DND-41 (cell line): ENCODE data around the gene NR1D1.

Experiments used
- ATAC-seq: fragments of 200-7000 bp; cut with Tn5 transposase; 3 replicates; pipeline ENCODE4 v1.9.1; 2021; ENCODE audit warnings: low read depth; ENCODE audit not compliant: insufficient read depth
- DNase-seq: peaks from one replicate; pipeline ENCODE4 v3.0.0-alpha.2; 2020
- H2AFZ ChIP-seq: 2 replicates; pipeline ENCODE4 v1.6.0; 2012; ENCODE audit warnings: low read depth, low read length
- H3K27ac ChIP-seq: 2 replicates; pipeline ENCODE4 v1.5.1; 2012; ENCODE audit warnings: low read length, inconsistent platforms
- H3K27me3 ChIP-seq: fragments of 200-600 bp; sonication (generic); 2 replicates; pipeline ENCODE4 v1.6.0; 2012; ENCODE audit warnings: low read length, mild to moderate bottlenecking, inconsistent platforms; ENCODE audit not compliant: insufficient read depth, poor library complexity
- H3K36me3 ChIP-seq: 2 replicates; pipeline ENCODE4 v1.5.1; 2012; ENCODE audit warnings: low read length, inconsistent platforms; ENCODE audit not compliant: insufficient read depth
- H3K4me1 ChIP-seq: 2 replicates; pipeline ENCODE4 v1.5.1; 2012; ENCODE audit warnings: mild to moderate bottlenecking, low read length; ENCODE audit not compliant: insufficient read depth
- H3K4me2 ChIP-seq: 2 replicates; pipeline ENCODE4 v1.6.0; 2012; ENCODE audit warnings: mild to moderate bottlenecking, moderate library complexity, low read length, inconsistent platforms; ENCODE audit not compliant: insufficient read depth
- H3K4me3 ChIP-seq, 2 experiments: fragments of 200-600 bp in 1 of 2; shearing (Covaris generic) in 1 of 2; 2 replicates each; pipeline ENCODE4 v1.5.1; 2012 to 2016; ENCODE audit warnings: inconsistent platforms in 2 of 2, low read length in 2 of 2, mild to moderate bottlenecking in 2 of 2, low read depth in 1 of 2, moderate library complexity in 1 of 2
- H3K79me2 ChIP-seq: 2 replicates; pipeline ENCODE4 v1.6.0; 2012; ENCODE audit warnings: low read length, inconsistent platforms; ENCODE audit not compliant: insufficient read depth
- H3K9ac ChIP-seq: 2 replicates; pipeline ENCODE4 v1.6.0; 2012; ENCODE audit warnings: low read depth, mild to moderate bottlenecking, inconsistent platforms, low read length, moderate library complexity
- H3K9me3 ChIP-seq: 2 replicates; pipeline ENCODE4 v1.5.1; 2012; ENCODE audit warnings: low read length, moderate library complexity, mild to moderate bottlenecking, inconsistent platforms; ENCODE audit not compliant: insufficient read depth, severe bottlenecking
- H4K20me1 ChIP-seq: 2 replicates; pipeline ENCODE4 v1.6.0; 2012; ENCODE audit warnings: low read length; ENCODE audit not compliant: insufficient read depth
- EZH2 ChIP-seq: IDR thresholded peaks from 3 replicates; pipeline ENCODE4 v1.6.1; 2012; ENCODE audit warnings: borderline replicate concordance, low read depth, mild to moderate bottlenecking, moderate library complexity, low read length, inconsistent platforms; ENCODE audit not compliant: severe bottlenecking
- TF ChIP-seq, protein P1 (sequence below): IDR thresholded peaks from 2 replicates; pipeline ENCODE4 v1.5.1; 2012; ENCODE audit warnings: borderline replicate concordance, low read length, moderate library complexity, mild to moderate bottlenecking; ENCODE audit not compliant: poor library complexity, severe bottlenecking; ENCODE audit errors: extremely low read depth

Gene NR1D1

DNA sequence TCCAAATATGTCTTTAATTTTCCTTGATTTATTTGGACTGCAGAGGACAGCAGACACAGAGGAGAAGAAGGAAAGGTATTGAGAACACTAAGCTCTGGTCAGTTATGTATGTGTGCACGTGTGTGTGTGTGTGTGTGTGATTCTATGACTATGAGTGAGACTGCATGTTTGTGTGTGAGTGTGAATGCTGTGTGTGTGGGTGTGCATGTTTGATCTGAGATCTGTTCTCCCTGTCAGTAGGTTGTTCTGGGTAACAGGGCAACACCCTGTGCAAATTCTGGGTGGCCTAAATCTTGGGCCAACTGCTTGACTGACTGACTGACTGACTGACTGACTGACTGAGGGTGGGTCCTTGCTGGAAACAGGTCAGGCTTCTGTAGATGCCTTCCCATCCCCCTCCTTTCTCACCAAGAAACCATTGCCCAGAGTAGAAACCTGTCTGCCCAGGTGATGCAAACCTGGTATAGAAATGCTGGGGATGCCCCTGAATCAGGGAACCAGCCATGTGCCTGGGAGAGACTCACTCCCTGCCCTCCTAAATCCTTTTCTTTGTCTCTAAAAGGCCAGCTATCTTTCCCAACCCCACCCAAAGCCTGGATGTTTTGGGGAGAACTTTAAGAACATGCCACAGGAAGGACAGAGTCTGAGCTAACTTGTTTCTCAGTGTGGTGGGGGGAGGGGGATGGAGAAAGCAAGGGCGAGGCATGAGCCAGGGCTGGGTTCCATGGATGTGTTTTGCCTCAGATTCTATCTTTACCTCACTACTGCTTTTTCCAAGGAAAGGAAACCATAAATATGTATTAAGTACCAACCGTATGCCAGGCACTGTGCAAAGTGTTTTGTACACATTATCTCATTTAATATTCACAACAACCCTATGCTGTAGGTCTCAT lies 4.5 kb upstream of the NR1D1 start:
- H3K9me3 ChIP-seq: no peaks in the 10 kb centered on the region
- H3K4me2 ChIP-seq: no peak overlapping the region
- no peaks in the 10 kb centered on the region for H3K36me3 ChIP-seq
- no peak overlapping the region for H3K27ac ChIP-seq
- H2AFZ ChIP-seq: no peak overlapping the region
- TF ChIP-seq, protein P1, sequence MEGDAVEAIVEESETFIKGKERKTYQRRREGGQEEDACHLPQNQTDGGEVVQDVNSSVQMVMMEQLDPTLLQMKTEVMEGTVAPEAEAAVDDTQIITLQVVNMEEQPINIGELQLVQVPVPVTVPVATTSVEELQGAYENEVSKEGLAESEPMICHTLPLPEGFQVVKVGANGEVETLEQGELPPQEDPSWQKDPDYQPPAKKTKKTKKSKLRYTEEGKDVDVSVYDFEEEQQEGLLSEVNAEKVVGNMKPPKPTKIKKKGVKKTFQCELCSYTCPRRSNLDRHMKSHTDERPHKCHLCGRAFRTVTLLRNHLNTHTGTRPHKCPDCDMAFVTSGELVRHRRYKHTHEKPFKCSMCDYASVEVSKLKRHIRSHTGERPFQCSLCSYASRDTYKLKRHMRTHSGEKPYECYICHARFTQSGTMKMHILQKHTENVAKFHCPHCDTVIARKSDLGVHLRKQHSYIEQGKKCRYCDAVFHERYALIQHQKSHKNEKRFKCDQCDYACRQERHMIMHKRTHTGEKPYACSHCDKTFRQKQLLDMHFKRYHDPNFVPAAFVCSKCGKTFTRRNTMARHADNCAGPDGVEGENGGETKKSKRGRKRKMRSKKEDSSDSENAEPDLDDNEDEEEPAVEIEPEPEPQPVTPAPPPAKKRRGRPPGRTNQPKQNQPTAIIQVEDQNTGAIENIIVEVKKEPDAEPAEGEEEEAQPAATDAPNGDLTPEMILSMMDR: no peak
- TF ChIP-seq EZH2: no peak
- ATAC-seq: no peak
- no peak overlapping the region for H3K4me3 ChIP-seq
- H4K20me1 ChIP-seq: no peaks in the 10 kb centered on the region
- H3K27me3 ChIP-seq: no peaks in the 10 kb centered on the region
- H3K79me2 ChIP-seq: peaks cover 6% of the 10 kb centered on the region
- peaks cover 44% of the 10 kb centered on the region for H3K4me1 ChIP-seq
- no peak for DNase-seq
- no peak overlapping the region for H3K9ac ChIP-seq

DNA sequence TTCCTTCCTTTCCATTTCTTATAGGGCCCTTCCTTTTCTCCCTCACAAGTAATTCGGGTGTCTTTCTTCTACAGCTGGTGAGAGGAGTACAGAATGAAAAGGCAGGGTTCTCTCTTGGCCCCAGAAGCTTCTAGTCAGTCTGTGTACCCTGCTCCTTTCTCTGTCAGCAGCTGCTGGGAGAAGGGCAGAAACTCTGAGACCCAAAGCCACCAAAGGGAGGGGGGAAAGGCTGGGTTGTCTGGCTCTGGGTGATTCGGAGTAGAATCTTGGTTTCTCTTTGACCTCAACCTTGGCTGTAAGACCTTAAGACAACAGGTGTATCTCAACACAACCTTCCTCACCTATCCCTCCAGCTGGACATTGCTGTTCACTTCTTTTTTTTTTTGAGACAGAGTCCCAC lies 3.3 kb upstream of the NR1D1 start:
- DNase-seq: no peak
- Histone ChIP-seq H3K27me3 (no peaks in the 10 kb centered on the region), H3K27ac (no peak overlapping the region), H3K79me2 (peaks cover 10% of the 10 kb centered on the region), H4K20me1 (no peaks in the 10 kb centered on the region), H2AFZ (0 out of 2 replicates have a peak overlapping the region, but pooled peaks have one; percentile 13), H3K9ac (no peak overlapping the region), H3K36me3 (no peaks in the 10 kb centered on the region), H3K4me1 (peaks cover 50% of the 10 kb centered on the region), H3K9me3 (no peaks in the 10 kb centered on the region), H3K4me2 (no peak overlapping the region), H3K4me3 (no peak overlapping the region)
- TF ChIP-seq, protein P1: no peak
- no peak for TF ChIP-seq EZH2
- ATAC-seq: no peak

DNA sequence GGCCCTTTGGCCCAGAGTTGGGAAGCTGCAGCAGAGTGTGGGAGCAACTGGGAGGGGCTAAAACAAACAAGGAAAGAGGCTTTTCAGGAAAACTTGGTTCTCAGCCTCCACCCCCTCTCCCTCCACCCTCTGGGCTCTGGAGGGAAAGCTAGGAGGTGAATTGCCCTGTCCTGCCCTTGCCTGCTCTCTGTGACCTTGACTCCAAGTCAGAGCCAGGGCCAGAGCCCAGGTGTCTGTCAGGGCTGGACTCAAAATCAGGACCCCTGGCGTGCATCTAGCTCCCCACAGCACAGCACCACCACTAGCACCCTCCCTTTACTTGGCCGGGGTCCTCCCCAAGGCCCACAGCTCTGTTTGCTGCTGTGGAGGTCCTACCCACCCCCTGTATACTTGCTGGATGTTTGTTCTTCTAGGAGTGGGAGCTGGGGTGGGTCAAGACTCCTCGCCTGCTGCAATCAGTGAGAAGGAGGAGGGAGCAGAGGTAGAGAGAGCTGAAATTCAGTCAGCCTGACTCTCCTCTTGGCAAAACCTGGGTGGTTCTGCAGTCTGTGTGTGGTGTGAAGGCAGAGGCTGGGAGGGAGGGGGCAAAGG lies 2.8 kb upstream of the NR1D1 start:
- H3K4me2 ChIP-seq: no peak overlapping the region
- H3K27me3 ChIP-seq: no peaks in the 10 kb centered on the region
- H3K9me3 ChIP-seq: no peaks in the 10 kb centered on the region
- TF ChIP-seq EZH2: no peak
- TF ChIP-seq, protein P1: no peak
- no peaks in the 10 kb centered on the region for H4K20me1 ChIP-seq
- H2AFZ ChIP-seq: 0 out of 2 replicates have a peak overlapping the region, but pooled peaks have one; percentile 13
- H3K4me1 ChIP-seq: peaks cover 50% of the 10 kb centered on the region
- no peak overlapping the region for H3K9ac ChIP-seq
- DNase-seq (no peak), ATAC-seq (no peak)
- H3K27ac ChIP-seq: no peak overlapping the region
- H3K79me2 ChIP-seq: peaks cover 15% of the 10 kb centered on the region
- H3K36me3 ChIP-seq: no peaks in the 10 kb centered on the region
- no peak overlapping the region for H3K4me3 ChIP-seq
